Gastroesophageal sphincter (tissue), 4 donors: ENCODE data around the gene TAF4. TPM values are rescaled to one million over a fixed set of nuclear protein-coding genes. Genes with fewer than 3 reads are reported as not detected.
A peak's percentile ranks its signal among the peaks of the same experiment; 100 is the strongest.

Source experiments
- ATAC-seq: fragments of 150-250 bp; one replicate; pipeline ENCODE4 v1.9.1; 2016; ENCODE audit warnings: mild to moderate bottlenecking, moderate library complexity
- H3K27ac ChIP-seq, 4 donors: fragments of 200-600 bp; sonication (generic) in 3 of 4; 1 replicate in 3 of 4; 2 replicates in 1 of 4; pipeline ENCODE4 v1.5.1; 2016 to 2019
- H3K27me3 ChIP-seq: fragments of 200-600 bp; sonication (generic); one replicate; pipeline ENCODE4 v1.5.1; 2019
- H3K36me3 ChIP-seq, 2 donors: fragments of 200-600 bp; sonication (generic); one replicate each; pipeline ENCODE4 v1.5.1; 2019; ENCODE audit warnings: control low read depth in 1 of 2
- H3K4me1 ChIP-seq, 3 donors: fragments of 200-600 bp; sonication (generic); 1 replicate in 2 of 3; 2 replicates in 1 of 3; pipeline ENCODE4 v1.5.1; 2016 to 2019; ENCODE audit warnings: control low read depth in 2 of 3
- H3K4me3 ChIP-seq, 2 donors: fragments of 200-600 bp; sonication (generic); one replicate each; pipeline ENCODE4 v1.5.1; 2019; ENCODE audit warnings: mild to moderate bottlenecking in 1 of 2, moderate library complexity in 1 of 2
- H3K9me3 ChIP-seq, 3 donors: fragments of 200-600 bp; sonication (generic); one replicate each; pipeline ENCODE4 v1.5.1; 2017 to 2019; ENCODE audit warnings: control low read depth in 2 of 3
- CTCF ChIP-seq, 4 experiments: fragments of 200-600 bp in 2 of 4; fragments of 450-650 bp in 2 of 4; sonication (generic) in 1 of 4; IDR thresholded peaks; one replicate each; pipeline ENCODE4 v1.5.1; 2017 to 2019; ENCODE audit warnings: antibody characterized with exemption in 4 of 4, mild to moderate bottlenecking in 2 of 4, moderate library complexity in 2 of 4
- EP300 ChIP-seq: sonication (generic); formaldehyde crosslinking; IDR thresholded peaks from one replicate; pipeline ENCODE4 v1.6.1; 2017; ENCODE audit warnings: antibody characterized with exemption, mild to moderate bottlenecking
- POLR2A ChIP-seq, 2 donors: fragments of 450-650 bp; IDR thresholded peaks; one replicate each; pipeline ENCODE4 v1.6.1; 2017; ENCODE audit warnings: antibody characterized with exemption in 2 of 2, mild to moderate bottlenecking in 2 of 2, moderate library complexity in 1 of 2
- POLR2AphosphoS5 ChIP-seq: sonication (generic); formaldehyde crosslinking; IDR thresholded peaks from one replicate; pipeline ENCODE4 v1.6.1; 2017; ENCODE audit warnings: antibody characterized with exemption
- WGBS, 2 donors: methylation state at CpG; one replicate each; pipeline ENCODE4 v1.1.5; 2018; ENCODE audit warnings: low coverage in 1 of 2; 5-methylcytosine and 5-hydroxymethylcytosine counted together
- total RNA-seq, 4 donors: library from RNA; depleted of rRNA; stranded (reverse); fragments of >200 nt; gene quantifications; one replicate each; pipeline ENCODE4 v1.1.0, GENCODE V29; 2016

Gene TAF4
- total RNA-seq, 4 donors from 2014 or later, result 7.6 to 19.9 (median 15.5) TPM

- no peak for ATAC-seq
- Histone ChIP-seq H3K4me1 (peaks cover 0 to 58% (median 26%) of the 10 kb centered on the region in 3 donors), H3K27ac (no peak overlapping the region), H3K27me3 (no peaks in the 10 kb centered on the region), H3K36me3 (no peaks in the 10 kb centered on the region), H3K4me3 (no peak overlapping the region), H3K9me3 (no peaks in the 10 kb centered on the region)
- WGBS, 2 donors, result 89 to 94% methylated on average over 5 to 13 of the region's 14 CpGs
- TF ChIP-seq POLR2A (IDR thresholded peaks at IDR 0.05), result no peak
- no peak for TF ChIP-seq EP300
- TF ChIP-seq POLR2AphosphoS5, result no peak
- no peak for TF ChIP-seq CTCF (IDR thresholded peaks at IDR 0.05)
Observed at GRCh38 chr20:62028384-62028783, 37.3 kb downstream of the TAF4 start.

GRCh38 chr20:62027698-62028321 lies 37.9 kb downstream of the TAF4 start:
- Histone ChIP-seq H3K27ac (no peak overlapping the region), H3K9me3 (no peaks in the 10 kb centered on the region), H3K36me3 (no peaks in the 10 kb centered on the region), H3K27me3 (no peaks in the 10 kb centered on the region), H3K4me1 (peaks cover 0 to 53% (median 24%) of the 10 kb centered on the region in 3 donors), H3K4me3 (no peak overlapping the region)
- no peak for TF ChIP-seq CTCF (IDR thresholded peaks at IDR 0.05)
- TF ChIP-seq POLR2A (IDR thresholded peaks at IDR 0.05), result no peak
- TF ChIP-seq EP300, result no peak
- no peak for TF ChIP-seq POLR2AphosphoS5
- ATAC-seq, result no peak
- WGBS, 2 donors, result 84 to 86% methylated on average over 3 to 5 of the region's 12 CpGs

- TF ChIP-seq POLR2A (IDR thresholded peaks at IDR 0.05), result no peak
- TF ChIP-seq POLR2AphosphoS5, result no peak
- no peak for TF ChIP-seq CTCF (IDR thresholded peaks at IDR 0.05)
- TF ChIP-seq EP300, result no peak
- Histone ChIP-seq H3K27ac (no peak overlapping the region), H3K4me3 (no peak overlapping the region), H3K4me1 (peaks cover 0 to 51% (median 17%) of the 10 kb centered on the region in 3 donors), H3K36me3 (no peaks in the 10 kb centered on the region), H3K9me3 (no peaks in the 10 kb centered on the region), H3K27me3 (no peaks in the 10 kb centered on the region)
- 20 to 32% methylated on average over 5 to 6 of the region's 9 CpGs for WGBS, 2 donors
- no peak for ATAC-seq
Observed at GRCh38 chr20:62027116-62027515, 38.6 kb downstream of the TAF4 start.

- Histone ChIP-seq H3K4me3 (no peak overlapping the region), H3K4me1 (peaks cover 0 to 51% (median 16%) of the 10 kb centered on the region in 3 donors), H3K9me3 (no peaks in the 10 kb centered on the region), H3K27ac (peak overlapping the region in 1 of 4 donors; percentile 36), H3K36me3 (no peaks in the 10 kb centered on the region), H3K27me3 (no peaks in the 10 kb centered on the region)
- ATAC-seq, result no peak
- WGBS, 2 donors, result 87% methylated on average over 3 of the region's 11 CpGs; no CpG with 5 or more reads in 1 of the 2 donors
- TF ChIP-seq POLR2A (IDR thresholded peaks at IDR 0.05) (no peak), CTCF (IDR thresholded peaks at IDR 0.05) (no peak), EP300 (no peak), POLR2AphosphoS5 (no peak)
Observed at GRCh38 chr20:62026564-62026856, 39.2 kb downstream of the TAF4 start.

- Histone ChIP-seq H3K36me3 (no peaks in the 10 kb centered on the region), H3K9me3 (no peaks in the 10 kb centered on the region), H3K27ac (peak overlapping the region in 1 of 4 donors; percentile 36), H3K27me3 (no peaks in the 10 kb centered on the region), H3K4me3 (no peak overlapping the region), H3K4me1 (peaks cover 0 to 55% (median 19%) of the 10 kb centered on the region in 3 donors)
- peak; percentile 76 for ATAC-seq
- no peak for TF ChIP-seq EP300
- TF ChIP-seq CTCF (IDR thresholded peaks at IDR 0.05), result peak in 3 of 4 experiments; percentile 62 to 64 (median 64)
- no peak for TF ChIP-seq POLR2A (IDR thresholded peaks at IDR 0.05)
- no peak for TF ChIP-seq POLR2AphosphoS5
- WGBS, 2 donors, result 3 to 6% methylated on average over 12 to 17 of the region's 22 CpGs
Observed at GRCh38 chr20:62025832-62026563, 39.7 kb downstream of the TAF4 start.
